ENCODE results near the gene GNPDA1.

DNA sequence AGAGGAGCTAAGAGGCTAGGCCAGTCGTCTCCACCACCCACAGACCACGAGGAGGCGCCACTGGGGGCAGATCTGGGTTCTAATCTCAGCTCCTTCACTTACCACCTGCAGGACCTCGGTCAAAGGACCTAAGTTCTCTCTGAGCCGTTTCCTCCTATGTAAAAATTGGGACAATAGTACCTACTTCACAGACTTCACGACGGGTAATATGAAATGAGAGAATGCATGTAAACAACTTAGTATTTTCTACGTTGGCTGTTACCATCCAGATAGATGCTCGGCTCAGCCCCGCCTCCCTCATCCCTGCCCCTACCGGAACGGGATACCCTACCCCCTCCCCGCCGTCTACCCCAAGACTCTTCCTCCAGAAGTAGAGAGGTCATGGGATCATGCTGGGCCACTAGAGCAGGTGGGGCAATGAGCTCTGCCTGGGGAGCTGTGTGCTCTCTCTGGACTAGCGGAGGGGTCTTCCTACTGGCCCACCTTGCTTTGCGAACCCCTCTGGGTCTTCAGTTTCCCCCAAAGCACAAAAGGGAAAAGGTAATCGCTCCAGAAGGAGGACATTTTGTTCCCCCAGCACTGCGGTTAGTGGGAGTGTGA, 541 bp downstream of the GNPDA1 start:
- TF ChIP-seq, protein P1, sequence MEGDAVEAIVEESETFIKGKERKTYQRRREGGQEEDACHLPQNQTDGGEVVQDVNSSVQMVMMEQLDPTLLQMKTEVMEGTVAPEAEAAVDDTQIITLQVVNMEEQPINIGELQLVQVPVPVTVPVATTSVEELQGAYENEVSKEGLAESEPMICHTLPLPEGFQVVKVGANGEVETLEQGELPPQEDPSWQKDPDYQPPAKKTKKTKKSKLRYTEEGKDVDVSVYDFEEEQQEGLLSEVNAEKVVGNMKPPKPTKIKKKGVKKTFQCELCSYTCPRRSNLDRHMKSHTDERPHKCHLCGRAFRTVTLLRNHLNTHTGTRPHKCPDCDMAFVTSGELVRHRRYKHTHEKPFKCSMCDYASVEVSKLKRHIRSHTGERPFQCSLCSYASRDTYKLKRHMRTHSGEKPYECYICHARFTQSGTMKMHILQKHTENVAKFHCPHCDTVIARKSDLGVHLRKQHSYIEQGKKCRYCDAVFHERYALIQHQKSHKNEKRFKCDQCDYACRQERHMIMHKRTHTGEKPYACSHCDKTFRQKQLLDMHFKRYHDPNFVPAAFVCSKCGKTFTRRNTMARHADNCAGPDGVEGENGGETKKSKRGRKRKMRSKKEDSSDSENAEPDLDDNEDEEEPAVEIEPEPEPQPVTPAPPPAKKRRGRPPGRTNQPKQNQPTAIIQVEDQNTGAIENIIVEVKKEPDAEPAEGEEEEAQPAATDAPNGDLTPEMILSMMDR (IDR thresholded peaks at IDR 0.05), result peak in 3 of 7 experiments; percentile 5 to 17 (median 7)
- TF ChIP-seq POLR2A (IDR thresholded peaks at IDR 0.05), result no peak

All from body of pancreas (tissue), 4 donors.